Karpas-422 (cell line): Measurements from ENCODE around the gene PLPPR1. TPM values are rescaled to one million over a fixed set of nuclear protein-coding genes. Genes with fewer than 3 reads are reported as not detected.

Source experiments
- DNase-seq: peaks from one replicate; pipeline ENCODE4 v3.0.0-alpha.2; 2015
- H2AFZ ChIP-seq: fragments of 200-600 bp; sonication (generic); 2 replicates; pipeline ENCODE4 v1.6.1; 2014; ENCODE audit warnings: antibody characterized with exemption, low read length, mixed read lengths
- H3K27ac ChIP-seq: fragments of 200-600 bp; sonication (generic); 2 replicates; pipeline ENCODE4 v1.5.1; 2014; ENCODE audit warnings: mild to moderate bottlenecking, low read length, moderate library complexity
- H3K27me3 ChIP-seq: fragments of 200-600 bp; sonication (generic); 2 replicates; pipeline ENCODE4 v1.6.1; 2014; ENCODE audit warnings: low read length, mixed read lengths
- H3K36me3 ChIP-seq: fragments of 200-600 bp; sonication (generic); 2 replicates; pipeline ENCODE4 v1.6.1; 2014; ENCODE audit warnings: low read length, mixed read lengths; ENCODE audit not compliant: insufficient read depth
- H3K4me1 ChIP-seq: fragments of 200-600 bp; sonication (generic); 2 replicates; pipeline ENCODE4 v1.6.1; 2014; ENCODE audit warnings: mild to moderate bottlenecking, low read length, mixed read lengths
- H3K4me2 ChIP-seq: fragments of 200-600 bp; sonication (generic); 2 replicates; pipeline ENCODE4 v1.6.1; 2014; ENCODE audit warnings: low read length, low read depth, mild to moderate bottlenecking; ENCODE audit not compliant: poor library complexity, severe bottlenecking
- H3K4me3 ChIP-seq: fragments of 200-600 bp; sonication (generic); 2 replicates; pipeline ENCODE4 v1.5.1; 2014; ENCODE audit warnings: mild to moderate bottlenecking, antibody characterized with exemption, low read length, mixed read lengths
- H3K79me2 ChIP-seq: fragments of 200-600 bp; sonication (generic); 2 replicates; pipeline ENCODE4 v1.6.1; 2014; ENCODE audit warnings: mild to moderate bottlenecking, low read length, mixed read lengths
- H3K9ac ChIP-seq: fragments of 200-600 bp; sonication (generic); 2 replicates; pipeline ENCODE4 v1.6.0; 2014; ENCODE audit warnings: low read length
- H3K9me2 ChIP-seq: fragments of 200-600 bp; sonication (generic), shearing (Covaris generic); replicated peaks from 2 replicates; pipeline ENCODE4 v1.6.0; 2014; ENCODE audit warnings: mild to moderate bottlenecking, low read length, moderate library complexity; ENCODE audit not compliant: insufficient read depth
- H3K9me3 ChIP-seq: fragments of 300-700, 200-600 bp; sonication (generic); 2 replicates; pipeline ENCODE4 v1.6.1; 2014; ENCODE audit warnings: low read length, mixed read lengths
- H4K20me1 ChIP-seq: fragments of 200-600 bp; sonication (generic); 2 replicates; pipeline ENCODE4 v1.6.1; 2014; ENCODE audit warnings: mild to moderate bottlenecking, antibody characterized with exemption, low read length, low read depth; ENCODE audit not compliant: insufficient read depth
- total RNA-seq: library from RNA; depleted of rRNA; stranded (reverse); fragments of >200 nt; shearing (Covaris generic); gene quantifications from 2 replicates; pipeline ENCODE4 v1.2.3, GENCODE V29; 2014; ENCODE audit warnings: low replicate concordance

PLPPR1 gene
- total RNA-seq, 1 experiment from 2014 or later: not detected

- Histone ChIP-seq H3K9me3 (no peaks in the 10 kb centered on the region), H3K27me3 (no peaks in the 10 kb centered on the region)
Measured at GRCh38 chr9:101022704-101023103, 5.8 kb upstream of the PLPPR1 start.

GRCh38 chr9:101025940-101026339 lies 2.6 kb upstream of the PLPPR1 start:
- Histone ChIP-seq H3K27ac (no peak overlapping the region), H3K4me1 (no peaks in the 10 kb centered on the region), H3K4me2 (no peak overlapping the region), H3K9me3 (no peaks in the 10 kb centered on the region), H3K9me2 (no peaks in the 10 kb centered on the region), H4K20me1 (no peaks in the 10 kb centered on the region), H2AFZ (no peak overlapping the region), H3K36me3 (no peaks in the 10 kb centered on the region), H3K9ac (no peak overlapping the region), H3K79me2 (no peaks in the 10 kb centered on the region), H3K4me3 (no peak overlapping the region), H3K27me3 (no peaks in the 10 kb centered on the region)
- no peak for DNase-seq

More at GRCh38 chr9:101022704-101023103, 5.8 kb upstream of the PLPPR1 start:
- H3K4me3 ChIP-seq: no peak overlapping the region
- H3K9me2 ChIP-seq: no peaks in the 10 kb centered on the region
- no peak overlapping the region for H2AFZ ChIP-seq
- H3K27ac ChIP-seq: no peak overlapping the region
- DNase-seq: no peak
- no peaks in the 10 kb centered on the region for H4K20me1 ChIP-seq
- no peaks in the 10 kb centered on the region for H3K4me1 ChIP-seq
- no peaks in the 10 kb centered on the region for H3K79me2 ChIP-seq
- no peaks in the 10 kb centered on the region for H3K36me3 ChIP-seq
- no peak overlapping the region for H3K9ac ChIP-seq
- H3K4me2 ChIP-seq: no peak overlapping the region

- H3K4me1 ChIP-seq: no peaks in the 10 kb centered on the region
- no peak for DNase-seq
- H3K27me3 ChIP-seq: no peaks in the 10 kb centered on the region
- no peaks in the 10 kb centered on the region for H3K36me3 ChIP-seq
- no peaks in the 10 kb centered on the region for H4K20me1 ChIP-seq
- no peaks in the 10 kb centered on the region for H3K9me2 ChIP-seq
- H3K4me3 ChIP-seq: no peak overlapping the region
- H3K27ac ChIP-seq: no peak overlapping the region
- no peak overlapping the region for H2AFZ ChIP-seq
- H3K4me2 ChIP-seq: no peak overlapping the region
- H3K79me2 ChIP-seq: no peaks in the 10 kb centered on the region
- H3K9me3 ChIP-seq: no peaks in the 10 kb centered on the region
- H3K9ac ChIP-seq: no peak overlapping the region
Measured at GRCh38 chr9:101026824-101027223, 1.7 kb upstream of the PLPPR1 start.

GRCh38 chr9:101027236-101027635 lies 1.3 kb upstream of the PLPPR1 start:
- Histone ChIP-seq H3K9me3 (no peaks in the 10 kb centered on the region), H3K36me3 (no peaks in the 10 kb centered on the region), H2AFZ (no peak overlapping the region), H3K9ac (no peak overlapping the region), H3K79me2 (no peaks in the 10 kb centered on the region), H3K4me1 (no peaks in the 10 kb centered on the region), H3K4me2 (no peak overlapping the region), H3K27ac (no peak overlapping the region), H3K9me2 (no peaks in the 10 kb centered on the region), H3K27me3 (no peaks in the 10 kb centered on the region), H4K20me1 (no peaks in the 10 kb centered on the region), H3K4me3 (no peak overlapping the region)
- no peak for DNase-seq

GRCh38 chr9:101027733-101028345 lies 688 bp upstream of the PLPPR1 start:
- H3K9ac ChIP-seq: no peak overlapping the region
- no peak overlapping the region for H3K4me3 ChIP-seq
- no peaks in the 10 kb centered on the region for H3K79me2 ChIP-seq
- H3K4me2 ChIP-seq: no peak overlapping the region
- no peaks in the 10 kb centered on the region for H3K9me2 ChIP-seq
- H4K20me1 ChIP-seq: no peaks in the 10 kb centered on the region
- no peaks in the 10 kb centered on the region for H3K9me3 ChIP-seq
- no peaks in the 10 kb centered on the region for H3K27me3 ChIP-seq
- no peak overlapping the region for H2AFZ ChIP-seq
- no peaks in the 10 kb centered on the region for H3K36me3 ChIP-seq
- no peak for DNase-seq
- no peaks in the 10 kb centered on the region for H3K4me1 ChIP-seq
- H3K27ac ChIP-seq: no peak overlapping the region

GRCh38 chr9:101029315-101030085 lies 973 bp downstream of the PLPPR1 start:
- no peaks in the 10 kb centered on the region for H3K4me1 ChIP-seq
- no peaks in the 10 kb centered on the region for H4K20me1 ChIP-seq
- H3K27me3 ChIP-seq: no peaks in the 10 kb centered on the region
- no peak overlapping the region for H3K27ac ChIP-seq
- no peak overlapping the region for H3K4me2 ChIP-seq
- H3K9me3 ChIP-seq: no peaks in the 10 kb centered on the region
- H3K4me3 ChIP-seq: no peak overlapping the region
- H3K9me2 ChIP-seq: no peaks in the 10 kb centered on the region
- H3K79me2 ChIP-seq: no peaks in the 10 kb centered on the region
- H2AFZ ChIP-seq: no peak overlapping the region
- H3K9ac ChIP-seq: no peak overlapping the region
- no peak for DNase-seq
- H3K36me3 ChIP-seq: no peaks in the 10 kb centered on the region

GRCh38 chr9:101030086-101030391 lies 1.5 kb downstream of the PLPPR1 start:
- Histone ChIP-seq H3K27me3 (no peaks in the 10 kb centered on the region), H3K4me1 (no peaks in the 10 kb centered on the region), H3K4me3 (no peak overlapping the region), H2AFZ (no peak overlapping the region), H3K79me2 (no peaks in the 10 kb centered on the region), H3K9ac (no peak overlapping the region), H3K9me2 (no peaks in the 10 kb centered on the region), H4K20me1 (no peaks in the 10 kb centered on the region), H3K36me3 (no peaks in the 10 kb centered on the region), H3K9me3 (no peaks in the 10 kb centered on the region), H3K4me2 (no peak overlapping the region), H3K27ac (no peak overlapping the region)
- DNase-seq: no peak

GRCh38 chr9:101032426-101032825 lies 3.9 kb downstream of the PLPPR1 start:
- no peak overlapping the region for H3K4me3 ChIP-seq

More at GRCh38 chr9:101032426-101032825, 3.9 kb downstream of the PLPPR1 start:
- Histone ChIP-seq H3K27me3 (no peaks in the 10 kb centered on the region), H3K4me2 (no peak overlapping the region), H3K36me3 (no peaks in the 10 kb centered on the region), H3K79me2 (no peaks in the 10 kb centered on the region), H4K20me1 (no peaks in the 10 kb centered on the region), H3K27ac (no peak overlapping the region), H3K9me2 (no peaks in the 10 kb centered on the region), H3K9ac (no peak overlapping the region), H3K9me3 (no peaks in the 10 kb centered on the region), H3K4me1 (no peaks in the 10 kb centered on the region), H2AFZ (no peak overlapping the region)
- no peak for DNase-seq
